ENCODE results near the gene APMAP.

APMAP gene

DNA sequence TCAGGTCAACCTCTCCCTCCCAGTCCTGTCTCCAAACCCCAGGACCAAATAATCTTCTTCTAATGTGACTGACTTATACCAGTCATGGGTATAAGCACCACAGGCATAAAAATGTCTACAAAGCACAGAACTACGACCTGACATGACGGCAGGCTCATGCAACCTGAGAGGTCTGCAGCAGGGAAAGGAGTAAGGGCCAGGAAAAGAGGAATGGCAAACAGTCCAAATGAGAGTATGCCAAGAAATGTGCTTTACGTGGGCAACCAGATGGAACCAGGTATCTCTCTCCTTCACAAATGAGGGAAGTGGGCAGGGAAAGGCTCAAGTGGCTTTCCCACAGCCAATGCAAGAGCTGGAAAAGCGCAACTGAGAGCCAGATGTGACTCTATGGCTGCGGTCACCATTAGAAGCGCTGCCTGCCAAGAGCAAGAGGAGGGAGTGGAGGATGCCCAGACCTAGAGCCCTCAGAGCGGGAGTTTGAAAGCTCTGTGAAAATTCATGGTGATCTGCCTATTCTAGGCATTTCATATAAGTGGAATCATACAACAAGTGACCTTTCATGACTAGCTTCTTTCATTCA lies 6.0 kb downstream of the APMAP start:
- DNase-seq, result peak; percentile 24

- DNase-seq, result peak; percentile 10
These were observed 6.7 kb downstream of the APMAP start for GRCh38 chr20:24985802-24986201.

DNA sequence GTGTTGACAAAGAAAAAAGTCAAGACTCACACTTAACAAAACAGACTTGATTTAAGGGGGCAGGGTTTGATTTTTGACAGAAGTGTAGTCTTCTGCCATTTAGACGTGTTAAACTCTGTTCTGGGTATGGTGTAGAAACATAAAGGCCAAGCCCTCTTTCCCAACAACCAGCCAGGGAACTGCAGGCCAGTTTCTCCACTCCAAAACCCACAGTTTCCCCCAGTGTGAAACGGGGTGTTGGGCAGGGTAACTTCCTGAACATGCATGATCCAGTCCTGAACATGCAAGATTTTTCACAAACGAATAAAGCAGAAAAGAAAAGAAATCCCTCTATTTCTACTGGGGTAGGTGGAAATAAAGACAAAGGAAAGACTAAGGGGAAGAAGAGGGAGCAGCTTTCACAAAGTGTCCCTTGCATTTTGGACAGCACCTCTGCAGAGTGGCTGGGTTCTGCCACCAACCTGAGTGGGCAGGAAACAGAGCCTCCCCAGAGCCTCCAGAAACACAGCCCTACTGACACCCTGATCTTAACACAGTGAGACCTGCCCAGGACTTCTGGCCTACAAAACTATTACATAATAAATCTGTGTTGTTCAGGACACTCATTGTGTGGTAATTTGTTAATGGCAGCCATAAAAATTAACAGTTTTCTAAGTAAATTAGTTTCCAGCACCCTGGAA lies 7.5 kb downstream of the APMAP start:
- DNase-seq, result no peak

GRCh38 chr20:24983896-24984295 lies 8.7 kb downstream of the APMAP start:
- DNase-seq, result no peak

GRCh38 chr20:24981790-24982189 lies 10.8 kb downstream of the APMAP start:
- DNase-seq, result no peak

GRCh38 chr20:24981282-24981681 lies 11.3 kb downstream of the APMAP start:
- DNase-seq, result no peak

DNA sequence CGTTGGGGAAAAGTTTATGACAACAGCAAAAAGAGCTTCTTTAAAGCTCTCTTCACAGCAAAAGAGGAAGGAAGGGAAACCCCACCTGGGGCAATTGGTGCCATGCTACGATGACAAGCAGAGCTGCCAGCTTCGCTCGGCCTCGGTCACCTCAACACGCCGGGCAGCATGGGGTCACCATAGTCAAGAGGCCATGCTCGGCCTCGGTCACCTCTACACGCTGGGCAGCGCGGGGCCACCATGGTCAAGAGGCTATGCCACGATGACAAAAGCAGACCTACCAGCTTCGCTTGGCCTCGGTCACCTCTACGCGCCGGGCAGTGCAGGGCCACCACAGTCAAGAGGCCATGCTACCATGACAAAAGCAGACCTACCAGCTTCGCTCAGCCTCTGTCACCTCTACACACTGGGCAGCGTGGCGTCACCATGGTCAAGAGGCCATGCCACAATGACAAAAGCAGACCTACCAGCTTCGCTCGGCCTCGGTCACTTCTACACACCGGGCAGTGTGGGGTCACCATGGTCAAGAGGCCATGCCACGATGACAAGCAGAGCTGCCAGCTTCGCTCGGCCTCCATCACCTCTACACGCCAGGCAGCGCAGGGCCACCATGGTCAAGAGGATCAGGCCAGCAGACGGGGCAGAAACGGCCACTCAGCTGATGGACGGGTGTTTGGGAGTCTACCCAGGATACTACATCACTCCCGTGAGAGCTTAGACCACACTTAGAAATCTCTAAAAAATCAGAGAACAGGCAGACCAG lies 12.1 kb downstream of the APMAP start:
- peak; percentile 3 for DNase-seq

GRCh38 chr20:24979036-24979960 lies 13.3 kb downstream of the APMAP start:
- DNase-seq, result peak; percentile 6

DNA sequence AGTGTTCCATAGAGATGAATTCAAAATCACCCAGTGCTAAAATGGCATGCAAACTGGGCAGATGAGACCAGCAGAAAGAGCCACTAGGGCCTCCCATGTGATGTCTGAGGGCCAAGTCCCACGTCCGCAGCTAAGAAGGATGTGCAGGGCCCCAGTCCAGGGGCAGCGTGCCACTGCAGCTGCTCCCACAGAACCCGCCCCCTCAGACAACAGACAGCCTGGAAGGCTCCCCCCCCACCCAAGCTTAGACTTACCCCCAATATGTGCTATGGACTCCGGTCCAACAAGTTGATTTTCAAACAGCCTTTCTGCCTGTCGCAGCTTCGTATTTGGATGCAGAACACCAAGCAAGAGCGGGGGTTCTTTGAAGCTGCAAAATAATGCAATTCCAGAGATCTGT lies 14.0 kb downstream of the APMAP start:
- DNase-seq, result peak; percentile 49

DNA sequence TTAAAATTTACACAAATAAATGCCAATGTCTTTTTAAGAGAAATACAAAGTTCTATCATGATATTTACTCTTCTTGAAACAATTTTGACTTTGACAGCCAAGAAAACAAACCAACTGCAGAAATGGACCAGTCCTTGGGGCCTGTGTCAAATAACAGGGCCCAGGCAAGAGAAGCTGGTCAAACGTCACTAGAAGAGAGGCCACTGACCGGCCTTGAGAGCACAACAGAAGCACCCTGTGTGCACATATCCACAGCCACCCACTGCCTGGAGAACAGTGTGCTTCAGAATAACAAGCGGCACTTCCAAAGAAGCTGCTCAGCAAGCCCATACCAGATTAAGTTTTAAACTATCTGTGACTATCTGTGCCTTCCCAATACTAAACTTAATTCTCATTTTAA lies 14.8 kb downstream of the APMAP start:
- DNase-seq, result peak; percentile 9

GRCh38 chr20:24977336-24977735 lies 15.2 kb downstream of the APMAP start:
- peak; percentile 5 for DNase-seq

GRCh38 chr20:24972341-24972740 lies 20.2 kb downstream of the APMAP start:
- DNase-seq, result peak; percentile 9

DNA sequence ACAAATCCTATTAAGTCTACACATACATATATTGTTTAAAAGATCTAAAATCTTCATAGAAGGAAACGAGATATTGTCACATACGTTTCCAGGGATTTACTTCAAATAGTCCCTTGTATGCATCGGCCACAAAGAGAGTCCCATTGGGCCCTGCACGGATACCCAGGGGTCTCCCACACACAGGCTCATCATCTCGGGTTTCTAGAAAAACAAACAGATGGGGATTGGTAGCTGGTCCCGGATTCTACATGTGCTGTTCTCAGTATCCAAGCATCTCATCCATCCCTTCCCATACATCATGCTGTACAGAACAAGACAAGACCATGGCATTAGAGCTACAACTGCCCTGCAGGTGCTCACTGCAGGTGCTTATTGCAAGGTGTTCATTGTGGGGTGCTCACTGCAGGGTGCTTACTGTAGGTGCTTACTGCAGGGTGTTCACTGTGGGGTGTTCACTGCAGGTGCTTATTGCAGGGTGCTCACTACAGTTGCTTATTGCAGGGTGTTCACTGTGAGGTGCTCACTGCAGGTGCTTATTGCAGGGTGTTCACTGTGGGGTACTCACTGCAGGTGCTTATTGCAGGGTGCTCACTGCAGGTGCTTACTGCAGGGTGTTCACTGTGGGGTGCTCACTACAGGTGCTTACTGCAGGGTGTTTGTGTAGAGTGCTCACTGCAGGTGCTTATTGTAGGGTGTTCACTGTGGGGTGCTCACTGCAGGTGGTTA lies 21.0 kb downstream of the APMAP start:
- peak; percentile 3 for DNase-seq

DNA sequence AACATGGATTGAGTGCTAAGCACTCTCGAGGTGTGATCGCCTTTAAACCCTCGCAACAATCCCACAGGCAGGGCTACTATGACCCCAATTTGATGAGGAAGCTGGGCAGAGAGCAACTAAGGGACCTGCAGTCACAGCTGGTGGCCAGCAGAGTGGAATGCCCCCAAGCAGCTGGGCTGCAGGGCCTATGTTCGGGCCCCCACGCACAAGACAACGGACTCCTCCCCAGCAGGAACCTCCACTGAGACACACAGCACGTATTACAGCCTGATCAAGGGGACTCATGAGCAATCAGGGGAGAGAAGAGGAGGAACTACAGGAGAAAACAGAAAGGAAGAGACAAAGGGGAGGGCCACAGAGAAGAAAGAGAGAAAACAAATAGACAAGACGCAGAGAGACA lies 21.8 kb downstream of the APMAP start:
- DNase-seq, result peak; percentile 13

GRCh38 chr20:24970030-24970553 lies 22.5 kb downstream of the APMAP start:
- peak; percentile 7 for DNase-seq

DNA sequence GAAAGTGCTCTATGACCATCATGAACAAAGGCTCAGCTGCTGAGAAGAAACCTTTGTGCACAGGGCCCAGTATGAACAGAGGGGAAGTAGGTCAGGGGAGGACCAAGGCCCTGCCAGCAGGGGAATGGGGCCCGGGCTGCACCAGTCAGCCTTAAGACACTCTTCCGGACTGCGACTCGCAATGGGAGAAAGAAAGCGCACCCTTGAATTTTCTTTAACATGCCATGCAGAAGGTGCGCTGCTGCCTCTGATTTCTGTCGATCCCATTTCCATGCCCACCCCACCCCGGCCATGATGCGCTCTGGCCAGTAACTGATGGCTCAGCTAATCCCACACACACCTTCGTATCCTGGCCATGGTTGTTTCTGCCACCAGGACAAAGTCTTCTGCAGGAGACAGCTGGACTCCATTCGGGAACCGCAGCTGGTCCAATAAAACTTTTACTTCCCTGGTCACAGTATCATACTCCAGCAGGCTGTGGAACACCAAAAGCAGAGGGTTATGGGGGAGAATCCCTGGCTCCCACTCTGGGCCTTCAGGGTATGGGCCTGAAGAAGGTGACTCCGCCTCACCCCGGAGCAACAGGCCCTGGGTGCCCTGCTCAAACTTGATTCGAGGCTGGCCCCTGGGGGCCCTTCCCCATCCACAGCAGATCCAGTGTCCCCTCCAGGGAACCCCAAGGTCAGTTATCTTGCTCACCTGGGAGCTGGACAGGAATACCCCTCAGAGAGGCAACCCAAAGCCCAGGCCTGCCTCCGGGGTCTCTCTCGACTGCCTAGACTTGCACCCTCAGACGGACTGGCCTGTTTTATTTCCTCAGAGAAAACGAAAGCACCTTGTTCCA lies 23.1 kb downstream of the APMAP start:
- DNase-seq, result peak; percentile 8

DNA sequence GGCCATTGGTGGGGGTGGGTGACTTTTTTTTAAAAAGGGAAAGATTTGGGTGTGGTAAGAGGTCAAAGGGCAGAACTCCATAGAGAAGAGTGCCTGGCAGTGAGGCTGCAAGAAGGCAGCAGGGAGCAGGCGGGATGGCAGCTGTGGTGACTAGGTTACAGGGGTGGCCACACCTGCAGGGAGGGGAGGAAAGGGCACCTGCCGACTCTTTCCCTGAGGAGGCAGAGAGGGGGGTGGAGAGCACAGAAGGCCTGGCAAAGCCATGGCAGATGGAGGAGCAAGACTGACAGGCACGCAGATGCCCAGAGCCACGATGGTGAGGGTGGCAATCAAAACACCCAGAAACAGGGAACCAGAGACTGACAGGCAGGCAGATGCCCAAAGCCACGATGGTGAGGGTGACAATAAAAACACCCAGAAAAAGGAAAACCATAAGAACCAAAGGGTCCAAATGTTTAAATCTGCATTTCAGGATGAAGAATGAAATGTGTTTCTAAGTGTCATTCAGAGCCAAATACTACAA lies 24.2 kb downstream of the APMAP start:
- no peak for DNase-seq

DNA sequence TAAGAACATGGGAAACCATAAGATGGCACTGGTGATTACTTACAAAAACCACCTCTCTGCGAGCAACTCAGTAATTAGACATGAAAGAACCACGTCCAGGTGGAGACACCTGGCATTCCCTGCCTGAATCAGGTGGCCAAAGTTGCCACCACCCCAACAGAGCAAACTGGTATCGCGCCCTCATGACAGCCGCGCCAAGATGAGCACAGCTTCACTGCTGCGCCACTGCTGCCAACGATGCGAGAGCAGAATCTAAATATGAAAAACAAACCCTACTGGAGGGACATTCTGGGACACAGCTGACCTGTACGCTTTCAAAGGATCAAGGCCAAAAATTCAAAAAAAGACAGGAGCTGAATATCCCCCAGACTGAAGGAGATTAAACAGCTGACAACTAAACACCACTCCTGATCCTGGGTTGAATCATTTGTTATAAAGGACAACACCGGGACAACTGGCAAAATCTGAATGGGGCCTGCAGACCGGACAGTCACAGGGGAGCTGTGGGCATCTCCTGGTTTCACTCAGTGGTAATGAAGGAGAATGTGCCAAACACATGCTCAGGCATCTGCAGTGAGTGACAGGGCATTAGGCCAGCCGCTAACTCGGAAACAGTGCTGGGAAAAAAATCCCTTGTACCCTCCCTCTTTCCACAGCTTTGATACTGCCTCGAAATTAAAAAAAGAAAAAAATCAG lies 26.1 kb downstream of the APMAP start:
- no peak for DNase-seq

DNA sequence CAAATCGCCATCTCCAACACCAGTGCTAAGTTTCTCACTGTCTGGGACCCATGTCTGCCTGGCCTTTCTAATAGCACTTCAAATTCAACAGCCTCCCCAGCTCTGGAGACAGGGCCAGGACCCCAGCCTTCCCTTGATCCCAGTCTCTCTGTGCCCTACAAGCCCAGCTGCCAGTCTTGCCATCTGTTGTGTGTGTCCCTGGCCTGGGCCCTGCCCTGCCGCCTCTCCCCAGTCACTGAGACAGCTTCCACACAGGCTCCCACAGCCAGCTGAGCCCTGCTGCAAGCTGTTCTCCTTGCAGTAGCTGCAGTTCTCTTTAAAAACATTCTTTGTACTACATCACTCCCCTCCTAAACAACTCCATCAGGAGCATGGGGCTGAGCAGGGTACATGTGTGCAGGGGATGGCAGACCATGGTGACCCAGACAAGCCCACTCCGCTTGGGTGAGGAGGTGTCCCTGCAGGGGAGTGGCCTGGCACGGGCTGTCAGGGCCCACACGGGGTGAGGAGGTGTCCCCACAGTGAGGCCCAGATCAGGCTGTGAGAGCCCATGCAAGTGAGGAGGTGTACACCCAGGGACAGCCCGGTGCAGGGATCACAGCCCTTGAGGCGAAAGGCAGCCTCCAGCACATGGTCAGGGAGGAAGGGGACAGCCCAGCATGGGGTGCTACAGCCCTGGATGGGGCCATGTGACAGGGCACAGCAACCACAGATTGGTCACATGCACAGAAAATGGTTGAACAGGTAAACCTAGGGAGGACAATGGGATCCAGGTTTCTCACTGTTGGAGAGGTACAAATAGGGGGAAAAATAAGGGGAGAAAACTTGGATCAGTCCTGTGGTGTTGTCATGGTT lies 27.3 kb downstream of the APMAP start:
- peak; percentile 53 for DNase-seq
